ENCODE data around the gene GLDN. TPM values are rescaled to one million over a fixed set of nuclear protein-coding genes. Genes with fewer than 3 reads are reported as not detected.
A peak's percentile ranks its signal among the peaks of the same experiment; 100 is the strongest.

The GLDN gene
- total RNA-seq, 1 donor from 2014 or later: 0.09 TPM

- no peak for FAIRE-seq
- Histone ChIP-seq H2AFZ (ENCODE audit: low read depth, low read length) (no peak overlapping the region), H3K27ac (ENCODE audit: low read depth, low read length) (no peak overlapping the region)
These were observed 26.0 kb downstream of the GLDN start for GRCh38 chr15:51367322-51367976.

GRCh38 chr15:51368307-51368706 is 26.9 kb downstream of the GLDN start:
- Histone ChIP-seq H3K36me3 (ENCODE audit: insufficient read depth, low read length) (no peaks in the 10 kb centered on the region), H3K4me3 (ENCODE audit: insufficient read depth, low read depth, low read length) (no peak overlapping the region), H2AFZ (ENCODE audit: low read depth, low read length) (no peak overlapping the region), H3K4me1 (ENCODE audit: insufficient read depth, low read length) (peaks cover 18% of the 10 kb centered on the region), H3K79me2 (ENCODE audit: insufficient read depth, low read length) (no peaks in the 10 kb centered on the region), H3K27ac (ENCODE audit: low read depth, low read length) (no peak overlapping the region), H4K20me1 (ENCODE audit: insufficient read depth, low read length) (no peaks in the 10 kb centered on the region), H3K9me3 (ENCODE audit: insufficient read depth, low read depth, low read length) (no peaks in the 10 kb centered on the region), H3K9ac (ENCODE audit: low read length) (no peak overlapping the region), H3K27me3 (ENCODE audit: insufficient read depth, low read length) (peaks cover 9% of the 10 kb centered on the region), H3K4me2 (ENCODE audit: low read length) (peak overlapping the region; percentile 49)
- Mint-ChIP-seq H3K4me3 (ENCODE audit: unreplicated experiment) (no peak overlapping the region), H3K36me3 (ENCODE audit: low read depth, unreplicated experiment) (no peaks in the 10 kb centered on the region), H3K9me3 (ENCODE audit: unreplicated experiment) (no peaks in the 10 kb centered on the region), H3K27ac (ENCODE audit: unreplicated experiment) (no peak overlapping the region), H3K4me1 (ENCODE audit: low read depth, unreplicated experiment) (peaks cover 2% of the 10 kb centered on the region), H3K27me3 (ENCODE audit: low read depth, unreplicated experiment) (peaks cover 4% of the 10 kb centered on the region)
- TF ChIP-seq, protein P1, sequence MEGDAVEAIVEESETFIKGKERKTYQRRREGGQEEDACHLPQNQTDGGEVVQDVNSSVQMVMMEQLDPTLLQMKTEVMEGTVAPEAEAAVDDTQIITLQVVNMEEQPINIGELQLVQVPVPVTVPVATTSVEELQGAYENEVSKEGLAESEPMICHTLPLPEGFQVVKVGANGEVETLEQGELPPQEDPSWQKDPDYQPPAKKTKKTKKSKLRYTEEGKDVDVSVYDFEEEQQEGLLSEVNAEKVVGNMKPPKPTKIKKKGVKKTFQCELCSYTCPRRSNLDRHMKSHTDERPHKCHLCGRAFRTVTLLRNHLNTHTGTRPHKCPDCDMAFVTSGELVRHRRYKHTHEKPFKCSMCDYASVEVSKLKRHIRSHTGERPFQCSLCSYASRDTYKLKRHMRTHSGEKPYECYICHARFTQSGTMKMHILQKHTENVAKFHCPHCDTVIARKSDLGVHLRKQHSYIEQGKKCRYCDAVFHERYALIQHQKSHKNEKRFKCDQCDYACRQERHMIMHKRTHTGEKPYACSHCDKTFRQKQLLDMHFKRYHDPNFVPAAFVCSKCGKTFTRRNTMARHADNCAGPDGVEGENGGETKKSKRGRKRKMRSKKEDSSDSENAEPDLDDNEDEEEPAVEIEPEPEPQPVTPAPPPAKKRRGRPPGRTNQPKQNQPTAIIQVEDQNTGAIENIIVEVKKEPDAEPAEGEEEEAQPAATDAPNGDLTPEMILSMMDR (IDR thresholded peaks at IDR 0.05; ENCODE audit: insufficient read depth, low read depth, low read length): no peak
- TF ChIP-seq EZH2 (IDR thresholded peaks at IDR 0.05; ENCODE audit: insufficient read depth, low read length): no peak
- FAIRE-seq (no peak), DNase-seq (ENCODE audit: low read depth) (no peak)

More at GRCh38 chr15:51367322-51367976, 26.0 kb downstream of the GLDN start:
- H3K9me3 Mint-ChIP-seq (ENCODE audit: unreplicated experiment): no peaks in the 10 kb centered on the region
- Histone ChIP-seq H3K79me2 (ENCODE audit: insufficient read depth, low read length) (no peaks in the 10 kb centered on the region), H3K27me3 (ENCODE audit: insufficient read depth, low read length) (peaks cover 17% of the 10 kb centered on the region), H3K4me2 (ENCODE audit: low read length) (no peak overlapping the region), H3K4me1 (ENCODE audit: insufficient read depth, low read length) (peaks cover 18% of the 10 kb centered on the region), H3K4me3 (ENCODE audit: insufficient read depth, low read depth, low read length) (no peak overlapping the region), H4K20me1 (ENCODE audit: insufficient read depth, low read length) (no peaks in the 10 kb centered on the region), H3K9ac (ENCODE audit: low read length) (no peak overlapping the region), H3K36me3 (ENCODE audit: insufficient read depth, low read length) (no peaks in the 10 kb centered on the region), H3K9me3 (ENCODE audit: insufficient read depth, low read depth, low read length) (no peaks in the 10 kb centered on the region)
- no peaks in the 10 kb centered on the region for H3K36me3 Mint-ChIP-seq (ENCODE audit: low read depth, unreplicated experiment)
- TF ChIP-seq, protein P1 (IDR thresholded peaks at IDR 0.05; ENCODE audit: insufficient read depth, low read depth, low read length): no peak
- no peak for TF ChIP-seq EZH2 (IDR thresholded peaks at IDR 0.05; ENCODE audit: insufficient read depth, low read length)
- no peak overlapping the region for H3K4me3 Mint-ChIP-seq (ENCODE audit: unreplicated experiment)
- peaks cover 2% of the 10 kb centered on the region for H3K4me1 Mint-ChIP-seq (ENCODE audit: low read depth, unreplicated experiment)
- no peak overlapping the region for H3K27ac Mint-ChIP-seq (ENCODE audit: unreplicated experiment)
- H3K27me3 Mint-ChIP-seq (ENCODE audit: low read depth, unreplicated experiment): peaks cover 4% of the 10 kb centered on the region
- DNase-seq (ENCODE audit: low read depth): peak; percentile 20

DNA sequence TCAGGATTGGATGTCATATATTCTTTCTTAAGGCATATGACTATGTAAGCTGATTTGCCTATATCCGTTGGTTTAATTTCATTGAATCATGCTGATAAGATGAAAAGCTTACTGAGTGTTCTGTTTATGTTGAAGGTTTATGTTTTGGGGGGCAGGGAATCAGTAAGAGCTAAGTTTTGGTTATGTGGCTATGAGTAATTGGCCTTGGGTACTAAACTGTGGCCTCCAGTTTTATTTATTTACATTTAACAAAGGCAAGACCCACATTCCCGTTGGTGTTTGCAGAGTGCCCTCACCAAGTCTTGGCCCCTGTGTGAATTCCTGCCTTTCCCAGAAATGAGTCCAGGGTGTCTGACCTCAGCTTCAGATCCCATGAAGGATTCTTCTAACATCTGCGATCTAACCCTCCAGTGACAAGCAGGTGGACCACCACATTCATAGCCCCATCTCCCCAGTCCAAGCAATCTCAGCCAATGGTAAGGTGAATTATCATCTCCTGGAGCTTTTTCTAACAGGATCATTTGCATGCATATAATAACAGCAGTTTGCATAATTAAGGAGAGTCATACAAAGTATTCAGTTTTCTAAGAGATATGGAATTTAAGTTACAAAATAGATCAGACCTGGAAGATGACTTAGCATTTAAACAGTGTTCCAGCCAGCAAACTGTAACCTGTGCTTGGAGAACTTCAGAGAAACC is 27.4 kb downstream of the GLDN start:
- no peaks in the 10 kb centered on the region for H3K36me3 ChIP-seq (ENCODE audit: insufficient read depth, low read length)
- no peaks in the 10 kb centered on the region for H4K20me1 ChIP-seq (ENCODE audit: insufficient read depth, low read length)
- Mint-ChIP-seq H3K9me3 (ENCODE audit: unreplicated experiment) (no peaks in the 10 kb centered on the region), H3K27me3 (ENCODE audit: low read depth, unreplicated experiment) (peaks cover 4% of the 10 kb centered on the region), H3K4me3 (ENCODE audit: unreplicated experiment) (no peak overlapping the region), H3K4me1 (ENCODE audit: low read depth, unreplicated experiment) (peaks cover 2% of the 10 kb centered on the region), H3K27ac (ENCODE audit: unreplicated experiment) (no peak overlapping the region), H3K36me3 (ENCODE audit: low read depth, unreplicated experiment) (no peaks in the 10 kb centered on the region)
- peaks cover 18% of the 10 kb centered on the region for H3K4me1 ChIP-seq (ENCODE audit: insufficient read depth, low read length)
- DNase-seq (ENCODE audit: low read depth): peak; percentile 86
- peaks cover 3% of the 10 kb centered on the region for H3K27me3 ChIP-seq (ENCODE audit: insufficient read depth, low read length)
- no peak overlapping the region for H3K4me3 ChIP-seq (ENCODE audit: insufficient read depth, low read depth, low read length)
- no peak overlapping the region for H3K9ac ChIP-seq (ENCODE audit: low read length)
- TF ChIP-seq EZH2 (IDR thresholded peaks at IDR 0.05; ENCODE audit: insufficient read depth, low read length): no peak
- TF ChIP-seq, protein P1 (IDR thresholded peaks at IDR 0.05; ENCODE audit: insufficient read depth, low read depth, low read length): no peak
- peak overlapping the region; percentile 49 for H3K4me2 ChIP-seq (ENCODE audit: low read length)
- no peak overlapping the region for H2AFZ ChIP-seq (ENCODE audit: low read depth, low read length)
- FAIRE-seq: no peak
- peak overlapping the region; percentile 4 for H3K27ac ChIP-seq (ENCODE audit: low read depth, low read length)
- no peaks in the 10 kb centered on the region for H3K79me2 ChIP-seq (ENCODE audit: insufficient read depth, low read length)
- H3K9me3 ChIP-seq (ENCODE audit: insufficient read depth, low read depth, low read length): no peaks in the 10 kb centered on the region

Data from astrocyte (in vitro differentiated cells and primary cell).